Limb (tissue), 2 donors: Measurements from ENCODE around the gene B3GAT3.
A peak's percentile ranks its signal among the peaks of the same experiment; 100 is the strongest.
"Not testable (repeated sequence)": the region's sequence is repeated elsewhere in the genome, so short reads cannot be mapped to it uniquely, and the experiment has no call there.

Source experiments
- DNase-seq, 2 donors: peaks; one replicate each; pipeline ENCODE4 v3.0.0-alpha.2; 2016; ENCODE audit errors: extremely low spot score in 2 of 2

B3GAT3 gene

DNA sequence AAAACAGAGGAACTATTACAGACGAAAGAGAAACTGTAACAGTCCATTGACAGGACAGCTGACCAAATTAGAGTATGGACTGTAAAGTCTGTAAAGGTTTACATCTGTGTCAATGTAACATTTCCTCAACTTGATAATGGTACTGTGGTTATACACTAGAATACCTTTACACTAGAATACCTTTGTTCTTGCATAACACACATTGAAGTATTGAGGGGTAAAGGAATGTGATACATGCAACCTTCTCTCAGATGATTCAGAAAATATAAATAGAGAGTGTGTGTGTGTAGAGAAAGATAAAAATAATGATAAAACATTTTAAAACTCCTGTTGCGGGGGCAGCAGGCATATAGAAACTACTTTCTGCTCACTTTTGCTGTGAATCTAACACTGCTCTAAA lies 42.5 kb downstream of the B3GAT3 start:
- DNase-seq, result no peak

DNA sequence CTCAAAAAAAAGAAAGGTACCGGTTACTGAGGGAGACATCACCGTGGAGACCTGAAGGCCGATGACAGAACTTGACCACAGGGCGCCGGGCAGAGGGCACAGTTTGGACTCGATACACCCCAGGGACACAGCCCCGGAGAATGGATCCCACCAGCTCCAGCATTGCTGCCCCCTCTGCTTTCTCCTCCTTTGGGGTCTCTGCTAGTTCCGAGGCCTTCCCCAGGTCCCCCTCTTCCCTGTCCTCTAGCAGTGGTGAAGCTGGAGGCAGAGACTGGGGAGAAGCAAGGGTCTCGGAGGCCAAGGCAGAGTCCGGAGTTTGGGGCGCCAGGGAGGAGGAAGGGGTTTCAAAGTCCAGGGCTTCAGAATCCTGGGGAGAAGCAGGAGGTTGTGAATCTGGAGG lies 43.2 kb downstream of the B3GAT3 start:
- no peak for DNase-seq

DNA sequence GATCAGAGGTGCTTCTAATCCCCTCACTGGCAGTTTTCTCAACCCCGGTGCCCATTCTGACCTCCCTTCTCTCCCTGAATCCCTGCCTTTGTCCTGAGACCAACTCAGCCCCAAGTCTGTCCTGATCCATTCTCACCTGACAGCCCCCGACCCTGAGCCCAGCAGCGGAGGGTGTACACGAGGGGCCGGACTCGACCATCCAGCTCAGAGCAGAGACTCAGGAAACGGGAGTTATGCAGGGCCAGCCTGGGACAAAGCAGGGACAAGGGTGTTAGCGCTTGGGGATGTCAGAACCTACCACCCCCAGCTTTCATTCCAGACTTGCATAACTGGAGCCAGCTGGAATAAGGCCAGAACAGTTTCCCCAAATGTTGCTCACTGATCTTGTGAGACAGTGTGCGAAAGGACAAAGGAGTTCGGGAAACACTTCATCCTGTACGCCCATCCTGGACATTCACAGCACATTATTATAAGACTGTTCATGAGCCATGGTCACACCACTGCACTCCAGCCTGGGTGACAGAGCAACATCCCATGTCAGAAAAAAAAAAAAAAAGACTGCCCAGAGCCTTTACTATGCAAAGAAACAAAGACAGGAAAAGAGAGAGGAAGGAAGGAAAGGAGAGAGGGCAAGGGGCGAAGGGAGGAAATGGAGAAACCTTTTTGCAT lies 44.6 kb downstream of the B3GAT3 start:
- DNase-seq, result no peak

DNA sequence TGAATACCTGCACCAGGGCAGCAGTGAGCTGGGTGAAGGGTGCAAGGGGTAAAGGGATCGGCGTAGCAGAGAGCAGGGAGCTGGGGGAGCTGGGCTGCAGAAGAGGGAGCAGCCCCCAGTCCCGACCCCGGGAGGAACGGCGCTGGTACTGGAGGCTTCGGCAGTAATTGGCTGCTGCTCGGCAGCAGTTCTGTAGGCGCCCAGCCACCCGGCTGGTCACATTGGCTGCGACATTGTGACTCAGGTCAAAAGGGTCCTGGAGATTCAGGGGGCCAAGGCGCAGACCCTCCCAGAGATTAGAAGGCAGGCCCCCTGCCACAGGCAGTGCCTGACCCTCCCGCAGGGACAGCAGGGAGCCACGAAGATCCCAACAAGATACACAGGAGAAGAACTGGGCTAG lies 45.9 kb downstream of the B3GAT3 start:
- DNase-seq, result no peak

DNA sequence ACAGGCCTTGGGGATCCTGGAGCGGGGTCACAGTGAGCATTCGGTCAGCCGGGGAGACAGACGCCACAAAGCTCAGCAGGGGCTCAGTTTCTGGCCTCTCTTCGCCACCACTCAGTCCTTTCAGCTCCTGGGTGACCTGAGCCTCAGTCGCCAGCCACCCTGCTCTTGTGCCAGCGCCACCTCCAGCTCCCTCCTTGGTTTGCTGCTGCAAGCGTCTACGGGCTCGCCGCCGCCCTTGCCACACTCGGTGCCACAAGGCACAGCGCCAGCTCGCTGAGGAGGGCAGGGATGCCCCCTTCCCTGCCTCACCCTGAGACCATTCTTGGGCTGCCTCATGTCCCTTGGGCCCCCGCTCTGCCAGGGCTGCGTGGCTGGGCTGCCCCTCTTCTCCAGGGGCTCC lies 46.6 kb downstream of the B3GAT3 start:
- DNase-seq, result no peak

DNA sequence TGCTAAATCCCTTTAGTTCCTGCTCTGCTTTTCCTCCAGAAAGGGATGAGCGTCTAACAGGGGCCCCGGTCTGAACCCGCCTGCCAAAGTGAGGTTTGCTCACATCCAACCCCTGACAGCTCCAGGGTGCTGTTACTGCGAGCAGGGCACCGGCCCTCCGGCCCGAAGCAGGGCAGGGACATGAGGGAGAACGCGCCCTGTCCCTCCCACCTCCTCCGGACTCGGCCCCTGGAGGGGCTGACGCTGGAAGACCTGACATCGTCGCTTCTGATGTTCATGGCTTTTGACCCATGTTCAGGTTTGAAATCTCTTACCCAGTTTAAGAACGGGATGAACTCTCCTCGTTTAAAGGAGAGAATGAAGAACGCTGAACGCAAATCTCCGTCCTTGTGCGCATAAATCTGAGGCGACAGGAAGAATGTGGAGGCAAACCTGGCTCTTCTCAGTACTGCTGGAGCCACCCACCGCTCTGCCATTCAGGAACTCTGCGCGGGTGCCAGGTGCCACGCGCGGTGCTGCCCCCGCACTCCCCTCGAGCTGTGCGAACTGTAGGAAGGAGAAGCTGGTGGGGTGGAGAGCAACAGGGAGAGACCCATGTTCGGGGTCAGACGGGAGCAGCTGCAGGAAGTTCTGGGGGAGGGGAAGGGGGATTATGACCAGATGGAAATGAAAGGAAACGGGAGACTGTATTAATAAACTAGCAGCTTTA lies 47.3 kb downstream of the B3GAT3 start:
- DNase-seq, result peak in 1 of 2 donors; percentile 48

DNA sequence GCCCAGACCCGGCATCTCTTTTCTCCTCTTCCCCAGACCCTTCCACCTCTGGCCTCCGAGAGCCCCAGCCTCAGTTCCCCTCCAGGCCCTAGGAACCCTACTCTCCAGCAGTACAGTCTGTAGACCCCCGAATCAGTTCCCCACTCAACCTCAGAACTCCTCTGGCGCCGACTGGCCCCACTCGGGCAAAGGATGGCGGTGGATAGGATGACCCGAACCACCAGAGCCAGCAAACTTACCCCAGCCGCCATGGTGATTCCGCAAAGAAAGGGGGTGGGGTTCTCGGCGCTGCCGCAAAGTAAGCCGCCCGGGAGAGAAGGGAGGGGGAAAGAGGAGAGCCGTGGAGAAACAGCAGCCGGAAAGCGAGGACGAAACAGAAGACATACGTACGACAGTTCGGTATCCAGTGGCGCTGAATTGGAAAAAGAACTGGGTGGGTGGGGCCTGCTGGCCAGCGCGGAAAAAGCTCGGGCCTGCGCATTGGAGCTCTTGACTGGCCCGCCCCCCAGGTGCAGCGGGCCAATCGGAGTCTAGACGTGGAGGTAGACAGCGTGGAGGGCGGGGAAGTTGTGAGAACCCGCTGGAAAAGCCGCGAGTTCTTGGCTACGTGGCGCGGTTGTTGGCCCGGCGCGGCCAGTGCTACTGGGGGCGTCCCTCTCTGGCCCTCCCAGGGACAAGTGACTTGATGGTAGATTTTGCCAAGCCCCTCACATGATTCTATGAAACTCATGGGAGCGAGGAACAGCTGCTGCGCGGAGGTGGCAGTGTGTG lies 48.0 kb downstream of the B3GAT3 start, which contains the start of gene EEF1G:
Gene EEF1G (minus strand): TSS at position 300 of the 771 bp plus-strand sequence. CDS start 49 bp downstream, at position 251.
- DNase-seq, result peak; percentile 98 to 100

DNA sequence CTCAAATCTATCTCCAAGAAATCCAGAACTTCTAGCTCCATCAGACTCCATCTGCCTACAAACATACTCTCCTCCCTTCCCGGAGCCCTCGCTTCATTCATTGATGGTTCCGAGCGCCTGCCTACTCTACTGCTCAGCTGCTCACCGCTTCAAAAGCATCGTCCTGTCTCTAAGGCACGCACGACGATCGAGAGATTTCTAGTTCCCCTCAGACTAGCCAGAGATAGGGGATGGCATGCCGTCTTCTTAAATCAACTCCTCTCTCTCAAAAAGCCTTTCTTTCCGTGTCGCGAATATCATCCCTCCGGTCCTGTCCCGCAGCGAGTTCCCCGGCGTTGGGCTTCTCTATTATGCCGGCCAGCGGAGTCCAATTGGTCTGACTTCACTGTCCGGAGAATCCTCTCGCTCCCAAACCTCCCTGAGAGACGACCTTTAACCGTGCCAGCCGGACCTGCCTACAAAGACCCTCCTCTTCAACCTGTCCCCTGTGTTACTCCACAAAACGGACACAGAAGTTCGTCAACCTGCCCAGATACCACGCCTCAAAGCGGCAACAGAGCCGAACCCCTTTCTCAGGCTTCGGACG lies 48.7 kb downstream of the B3GAT3 start:
- peak in 1 of 2 donors; percentile 5 for DNase-seq

DNA sequence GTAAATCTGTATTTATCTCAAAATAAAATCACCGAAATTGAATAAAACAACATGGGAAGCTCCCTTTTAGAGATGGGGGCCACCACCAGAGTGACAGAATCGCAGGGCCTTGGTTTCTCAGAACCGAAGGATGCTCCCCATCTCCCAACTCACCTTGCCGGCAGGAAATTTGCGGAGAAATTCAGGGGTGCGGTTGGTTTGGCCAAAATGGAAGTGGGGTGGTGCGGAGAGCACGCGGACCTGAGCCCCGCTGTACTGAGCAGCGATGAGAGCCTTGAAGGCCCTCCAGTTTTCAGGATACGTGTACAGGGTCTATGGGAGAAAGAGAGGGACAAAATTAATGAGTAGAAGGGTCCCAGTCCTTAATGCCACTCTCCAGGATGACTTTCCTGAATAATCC lies 49.4 kb downstream of the B3GAT3 start:
- no peak for DNase-seq

DNA sequence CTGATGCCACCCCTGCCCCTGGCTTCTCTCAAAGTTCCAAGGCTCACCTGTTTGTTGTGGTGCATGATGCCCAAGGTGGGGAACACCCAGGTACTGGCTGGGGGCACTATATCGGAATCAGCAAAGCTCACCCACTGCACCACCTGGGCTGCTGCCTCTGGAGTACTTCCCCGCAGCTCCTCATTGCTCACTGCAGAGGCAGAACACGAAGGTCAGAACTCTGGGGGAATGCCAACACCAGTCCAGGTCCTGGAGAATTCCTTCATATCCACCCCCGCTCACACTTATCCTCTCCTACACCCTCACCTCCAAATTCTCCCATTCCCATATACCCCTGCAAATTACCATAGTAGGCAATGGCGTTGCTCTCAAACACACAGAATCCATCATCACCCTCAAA lies 50.3 kb downstream of the B3GAT3 start:
- DNase-seq, result not testable (repeated sequence)

DNA sequence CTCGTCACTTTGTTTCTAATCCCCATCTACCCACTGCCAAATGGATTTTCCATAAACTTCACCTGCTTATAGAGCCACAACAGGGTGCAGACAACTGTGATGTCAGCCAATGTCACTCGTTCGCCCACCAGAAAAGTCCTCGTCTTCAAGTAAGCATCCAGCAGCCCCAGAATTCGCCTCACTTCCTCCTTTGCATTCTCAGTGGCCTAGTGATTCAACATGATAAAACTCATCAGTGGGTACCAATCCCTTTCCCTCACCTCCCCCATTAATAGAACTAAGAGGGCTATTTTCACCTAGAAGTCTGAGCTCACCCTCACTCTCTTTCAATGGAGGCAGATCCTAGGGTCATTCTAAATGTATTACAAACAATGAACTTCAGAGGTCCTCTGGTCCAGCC lies 50.9 kb downstream of the B3GAT3 start:
- DNase-seq, result not testable (repeated sequence)

DNA sequence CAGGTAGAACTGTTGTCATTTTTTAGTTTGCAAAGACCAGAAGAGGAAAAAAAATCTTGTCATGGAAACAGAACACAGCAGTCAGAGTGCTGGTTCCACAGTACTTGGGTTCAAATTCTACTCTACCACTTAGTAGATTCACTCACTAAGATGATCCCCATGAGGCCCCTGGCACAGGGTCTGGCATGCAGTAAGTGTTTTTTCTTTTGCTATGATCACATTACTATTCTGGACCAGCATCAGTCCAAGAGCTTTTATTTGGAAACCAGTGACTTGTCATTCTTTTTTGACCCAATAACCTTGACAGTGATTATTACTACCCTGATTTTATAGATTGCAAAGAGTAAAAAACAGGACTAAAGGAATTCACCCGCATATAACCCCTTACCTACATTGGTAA lies 52.2 kb downstream of the B3GAT3 start:
- no peak for DNase-seq

DNA sequence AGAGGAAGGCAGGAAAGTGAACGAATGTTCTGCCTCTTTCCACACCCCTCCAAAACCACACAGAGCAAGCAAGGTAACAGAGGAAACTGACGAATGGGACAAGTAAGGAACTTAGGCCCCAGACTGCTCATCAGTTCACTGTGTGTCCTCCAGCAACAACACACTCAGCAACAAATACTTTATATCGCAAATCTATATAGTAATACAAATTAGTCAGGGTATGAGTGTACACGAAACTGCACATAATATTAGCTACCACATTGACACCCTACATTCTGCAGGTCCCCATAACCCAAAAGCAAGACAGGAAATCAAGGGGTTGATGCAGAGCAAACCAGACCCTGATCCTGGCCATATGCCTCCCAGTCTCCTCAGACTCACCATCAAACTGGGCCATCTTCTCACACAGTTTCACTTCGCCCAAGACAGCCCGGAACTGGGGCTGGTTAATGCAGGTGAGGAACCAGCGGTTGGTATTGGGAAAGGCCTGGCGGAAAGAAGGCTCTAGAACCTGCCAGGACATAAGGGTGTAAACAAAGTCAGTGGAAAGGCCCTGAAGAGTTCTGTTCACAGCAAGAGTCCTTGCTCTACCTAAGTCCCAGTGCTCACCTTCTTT lies 54.7 kb downstream of the B3GAT3 start:
- DNase-seq, result no peak

DNA sequence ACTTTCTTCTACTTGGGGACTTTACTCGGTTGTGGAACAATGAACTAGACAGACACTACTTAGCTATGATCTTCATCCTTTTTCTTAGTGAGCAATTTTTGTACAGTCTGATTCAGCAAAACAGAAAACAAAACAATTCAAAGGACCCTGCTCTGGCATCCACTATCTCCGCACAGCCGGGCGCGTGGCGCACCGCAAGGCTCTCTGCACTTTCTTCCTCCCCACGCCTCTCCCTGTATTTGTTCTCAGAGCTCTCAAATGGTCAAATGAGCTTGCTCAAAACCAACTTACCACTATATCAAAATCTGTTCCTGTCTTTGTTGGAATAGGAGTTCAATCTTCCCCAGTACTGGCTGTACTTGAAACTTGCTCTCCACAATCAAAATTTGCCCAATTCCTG lies 55.5 kb downstream of the B3GAT3 start:
- no peak for DNase-seq
